Loucy (cell line): ENCODE data around the gene TRIP6.

Experiments used
- CTCF ChIP-seq: fragments of 200-600 bp; sonication (generic); conservative IDR thresholded peaks from 2 replicates; pipeline ENCODE4 v1.5.1; 2014; ENCODE audit warnings: mild to moderate bottlenecking, antibody characterized with exemption, low read length
- EZH2phosphoT487 ChIP-seq: fragments of 200-600 bp; IDR thresholded peaks from 2 replicates; pipeline ENCODE4 v1.6.1; 2018; ENCODE audit warnings: antibody characterized with exemption, mild to moderate bottlenecking, moderate library complexity, borderline replicate concordance

DNA sequence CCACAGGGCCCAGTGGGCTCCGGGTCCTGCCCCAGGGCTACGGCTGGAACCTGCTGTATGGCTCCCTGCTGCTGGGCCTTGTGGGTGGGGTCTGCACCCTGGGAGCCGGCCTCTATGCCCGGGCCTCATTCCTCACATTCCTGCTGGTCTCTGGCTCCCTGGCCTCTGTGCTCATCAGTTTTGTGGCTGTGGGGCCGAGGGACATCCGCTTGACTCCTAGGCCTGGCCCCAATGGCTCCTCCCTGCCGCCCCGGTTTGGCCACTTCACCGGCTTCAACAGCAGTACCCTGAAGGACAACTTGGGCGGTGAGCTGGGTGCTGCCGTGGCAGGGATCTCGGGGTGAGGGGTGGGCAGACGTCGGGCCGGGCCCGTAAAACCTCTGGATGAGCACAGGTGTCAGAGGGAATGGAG lies 10.3 kb upstream of the TRIP6 start:
- TF ChIP-seq CTCF (no peak), EZH2phosphoT487 (no peak)
